Ascending aorta (tissue), 2 donors: ENCODE measurements around the gene PCBP2. TPM values are rescaled to one million over a fixed set of nuclear protein-coding genes. Genes with fewer than 3 reads are reported as not detected.

ENCODE experiments used
- DNase-seq, 2 donors: peaks; one replicate each; pipeline ENCODE4 v3.0.0-alpha.2; 2019; ENCODE audit warnings: low spot score in 2 of 2
- H3K27ac ChIP-seq, 2 donors: fragments of 200-600 bp; sonication (generic); one replicate each; pipeline ENCODE4 v1.5.1; 2016 to 2017; ENCODE audit warnings: mild to moderate bottlenecking in 1 of 2
- H3K27me3 ChIP-seq: fragments of 200-600 bp; sonication (generic); one replicate; pipeline ENCODE4 v1.5.1; 2017
- H3K36me3 ChIP-seq, 2 donors: fragments of 200-600 bp; sonication (generic); one replicate each; pipeline ENCODE4 v1.5.1; 2016
- H3K4me1 ChIP-seq, 2 donors: fragments of 200-600 bp; sonication (generic); one replicate each; pipeline ENCODE4 v1.5.1; 2016 to 2017; ENCODE audit warnings: mild to moderate bottlenecking in 1 of 2
- H3K4me3 ChIP-seq, 2 donors: fragments of 200-600 bp; sonication (generic); one replicate each; pipeline ENCODE4 v1.5.1; 2016 to 2017; ENCODE audit warnings: mild to moderate bottlenecking in 1 of 2
- H3K9me3 ChIP-seq, 2 donors: fragments of 200-600 bp; sonication (generic); one replicate each; pipeline ENCODE4 v1.5.1; 2016
- CTCF ChIP-seq, 3 experiments: fragments of 200-600 bp in 2 of 3; fragments of 450-650 bp in 1 of 3; sonication (generic) in 2 of 3; IDR thresholded peaks; one replicate each; pipeline ENCODE4 v1.5.1; 2016 to 2019; ENCODE audit warnings: antibody characterized with exemption in 3 of 3, mild to moderate bottlenecking in 1 of 3, moderate library complexity in 1 of 3
- intact Hi-C: fragments of 100-400 bp; cut with DNase I; formaldehyde crosslinking; loops from one replicate; pipeline ENCODE4 v1.15.1; 2023
- total RNA-seq: library from RNA; depleted of rRNA; stranded (reverse); fragments of >200 nt; gene quantifications from one replicate; pipeline ENCODE4 v1.1.0, GENCODE V29; 2016

The PCBP2 gene
- total RNA-seq, 1 donor from 2014 or later, result 354 TPM

- Histone ChIP-seq H3K36me3 (peaks cover 50 to 65% of the 10 kb centered on the region in 2 donors), H3K4me3 (no peak overlapping the region), H3K9me3 (no peaks in the 10 kb centered on the region), H3K4me1 (peaks cover 13 to 21% of the 10 kb centered on the region in 2 donors), H3K27ac (no peak overlapping the region), H3K27me3 (no peaks in the 10 kb centered on the region)
- TF ChIP-seq CTCF (IDR thresholded peaks at IDR 0.05), result no peak
- intact Hi-C loops, result no loop called here
- peak in 1 of 2 donors; percentile 21 for DNase-seq
These were observed 58.4 kb downstream of the PCBP2 start for GRCh38 chr12:53510181-53510812.

GRCh38 chr12:53513712-53514410 lies 62.0 kb downstream of the PCBP2 start:
- intact Hi-C loops, result no loop called here
- no peak for TF ChIP-seq CTCF (IDR thresholded peaks at IDR 0.05)
- H3K4me1 ChIP-seq, result no peaks in the 10 kb centered on the region
- H3K4me3 ChIP-seq, result no peak overlapping the region
- no peaks in the 10 kb centered on the region for H3K9me3 ChIP-seq
- H3K27me3 ChIP-seq, result no peaks in the 10 kb centered on the region
- peak overlapping the region in 1 of 2 donors; percentile 8 for H3K27ac ChIP-seq
- peaks cover 75 to 80% of the 10 kb centered on the region in 2 donors for H3K36me3 ChIP-seq
- no peak for DNase-seq

GRCh38 chr12:53514628-53515290 lies 62.9 kb downstream of the PCBP2 start:
- Histone ChIP-seq H3K9me3 (no peaks in the 10 kb centered on the region), H3K27ac (peak overlapping the region in 1 of 2 donors; percentile 14), H3K27me3 (no peaks in the 10 kb centered on the region), H3K4me3 (no peak overlapping the region), H3K4me1 (no peaks in the 10 kb centered on the region), H3K36me3 (peaks cover 75 to 89% of the 10 kb centered on the region in 2 donors)
- intact Hi-C loops, result no loop called here
- no peak for DNase-seq
- TF ChIP-seq CTCF (IDR thresholded peaks at IDR 0.05), result no peak

GRCh38 chr12:53515291-53515680 lies 63.4 kb downstream of the PCBP2 start:
- H3K27me3 ChIP-seq, result no peaks in the 10 kb centered on the region
- H3K4me1 ChIP-seq, result no peaks in the 10 kb centered on the region
- no peak for DNase-seq
- H3K27ac ChIP-seq, result peak overlapping the region in 1 of 2 donors; percentile 14
- intact Hi-C loops, result no loop called here
- H3K9me3 ChIP-seq, result no peaks in the 10 kb centered on the region
- H3K36me3 ChIP-seq, result peaks cover 75 to 94% of the 10 kb centered on the region in 2 donors
- no peak for TF ChIP-seq CTCF (IDR thresholded peaks at IDR 0.05)
- no peak overlapping the region for H3K4me3 ChIP-seq

- no peak for DNase-seq
These were observed 65.0 kb downstream of the PCBP2 start for GRCh38 chr12:53516758-53517455.

More at GRCh38 chr12:53516758-53517455, 65.0 kb downstream of the PCBP2 start:
- Histone ChIP-seq H3K4me1 (no peaks in the 10 kb centered on the region), H3K4me3 (no peak overlapping the region), H3K27ac (no peak overlapping the region), H3K27me3 (no peaks in the 10 kb centered on the region), H3K9me3 (no peaks in the 10 kb centered on the region), H3K36me3 (peaks cover 68 to 95% of the 10 kb centered on the region in 2 donors)
- intact Hi-C loops, result no loop called here
- no peak for TF ChIP-seq CTCF (IDR thresholded peaks at IDR 0.05)
